Measurements from ENCODE around the gene SAP130.

The SAP130 gene

GRCh38 chr2:128024816-128025215, 3.0 kb downstream of the SAP130 start:
- no peak for DNase-seq

GRCh38 chr2:128017561-128017960, 10.3 kb downstream of the SAP130 start:
- no peak for DNase-seq

- no peak for DNase-seq
Observed at GRCh38 chr2:128016620-128017019, 11.2 kb downstream of the SAP130 start.

GRCh38 chr2:128012698-128013097, 15.2 kb downstream of the SAP130 start:
- DNase-seq, result no peak

GRCh38 chr2:128008074-128008672, 19.7 kb downstream of the SAP130 start:
- DNase-seq, result peak; percentile 3

- DNase-seq, result no peak
Observed at GRCh38 chr2:128004509-128004908, 23.4 kb downstream of the SAP130 start.

- no peak for DNase-seq
Observed at GRCh38 chr2:128003463-128003862, 24.4 kb downstream of the SAP130 start.

GRCh38 chr2:127996160-127996559, 31.7 kb downstream of the SAP130 start:
- no peak for DNase-seq

GRCh38 chr2:127995725-127996124, 32.1 kb downstream of the SAP130 start:
- DNase-seq, result no peak

- no peak for DNase-seq
Observed at GRCh38 chr2:127993659-127994058, 34.2 kb downstream of the SAP130 start.

- DNase-seq, result no peak
Observed at GRCh38 chr2:127991742-127992141, 36.1 kb downstream of the SAP130 start.

- DNase-seq, result no peak
Observed at GRCh38 chr2:127986548-127987079, 41.2 kb downstream of the SAP130 start.

GRCh38 chr2:127985735-127986134, 42.1 kb downstream of the SAP130 start:
- no peak for DNase-seq

GRCh38 chr2:127985026-127985734, 42.7 kb downstream of the SAP130 start:
- no peak for DNase-seq

GRCh38 chr2:127984551-127984950, 43.3 kb downstream of the SAP130 start:
- DNase-seq, result no peak

- DNase-seq, result no peak
Observed at GRCh38 chr2:127969446-127969845, 58.4 kb downstream of the SAP130 start.

- DNase-seq, result no peak
Observed at GRCh38 chr2:127968610-127969339, 59.1 kb downstream of the SAP130 start.

GRCh38 chr2:127961729-127962128, 66.1 kb downstream of the SAP130 start:
- no peak for DNase-seq

GRCh38 chr2:127957240-127957639, 70.6 kb downstream of the SAP130 start:
- DNase-seq, result no peak

GRCh38 chr2:127954857-127955256, 73.0 kb downstream of the SAP130 start:
- no peak for DNase-seq

GRCh38 chr2:127953849-127954248, 74.0 kb downstream of the SAP130 start:
- peak; percentile 63 for DNase-seq

- DNase-seq, result no peak
Observed at GRCh38 chr2:127953128-127953718, 74.6 kb downstream of the SAP130 start.

- DNase-seq, result no peak
Observed at GRCh38 chr2:127951026-127951425, 76.8 kb downstream of the SAP130 start.

Measured in OCI-M1 (cell line).